SU-DHL-6 (cell line): ENCODE results near the gene MUC6.

Source experiments
- H2AFZ ChIP-seq: fragments of 200-600 bp; sonication (generic); 2 replicates; pipeline ENCODE4 v1.6.1; 2014; ENCODE audit warnings: low read depth, mild to moderate bottlenecking, moderate library complexity, mixed read lengths, antibody characterized with exemption, low read length; ENCODE audit not compliant: severe bottlenecking
- H3F3A ChIP-seq: fragments of 200-600 bp; shearing (Covaris generic); 2 replicates; pipeline ENCODE4 v1.6.0; 2016; ENCODE audit warnings: antibody characterized with exemption, mild to moderate bottlenecking; ENCODE audit not compliant: insufficient read depth
- H3K27ac ChIP-seq: fragments of 200-600 bp; sonication (generic); 2 replicates; pipeline ENCODE4 v1.5.1; 2016; ENCODE audit warnings: low read depth, mild to moderate bottlenecking, low read length, moderate library complexity, mixed read lengths
- H3K27me3 ChIP-seq: fragments of 200-600 bp; sonication (generic), shearing (Covaris generic); 2 replicates; pipeline ENCODE4 v1.6.0; 2014; ENCODE audit warnings: mild to moderate bottlenecking, low read length
- H3K36me3 ChIP-seq: fragments of 200-600 bp; sonication (generic); 2 replicates; pipeline ENCODE4 v1.6.1; 2014; ENCODE audit warnings: mild to moderate bottlenecking, low read length, mixed read lengths
- H3K4me2 ChIP-seq: fragments of 300-600, 200-600 bp; shearing (Covaris generic), sonication (generic); 2 replicates; pipeline ENCODE4 v1.6.0; 2014; ENCODE audit warnings: low read length, low read depth, mild to moderate bottlenecking; ENCODE audit not compliant: poor library complexity, severe bottlenecking
- H3K4me3 ChIP-seq: fragments of 200-600 bp; sonication (generic); 2 replicates; pipeline ENCODE4 v1.5.1; 2014; ENCODE audit warnings: antibody characterized with exemption, low read length, mild to moderate bottlenecking, mixed read lengths; ENCODE audit not compliant: insufficient read depth, poor library complexity, severe bottlenecking
- H3K79me2 ChIP-seq: fragments of 200-600 bp; sonication (generic); 2 replicates; pipeline ENCODE4 v1.6.1; 2014; ENCODE audit warnings: mild to moderate bottlenecking, low read length, moderate library complexity; ENCODE audit not compliant: insufficient read depth
- H3K9ac ChIP-seq: fragments of 200-600 bp; sonication (generic); 2 replicates; pipeline ENCODE4 v1.7.0; 2014; ENCODE audit warnings: mild to moderate bottlenecking, low read length
- H3K9me2 ChIP-seq: fragments of 200-600 bp; sonication (generic); replicated peaks from 2 replicates; pipeline ENCODE4 v1.6.1; 2014; ENCODE audit warnings: low read length; ENCODE audit not compliant: insufficient read depth
- H3K9me3 ChIP-seq: fragments of 200-600 bp; sonication (generic); 2 replicates; pipeline ENCODE4 v1.6.1; 2014; ENCODE audit warnings: low read length, mixed read lengths; ENCODE audit not compliant: insufficient read depth
- H4K20me1 ChIP-seq: fragments of 200-600 bp; sonication (generic); 2 replicates; pipeline ENCODE4 v1.6.1; 2014; ENCODE audit warnings: low read depth, mild to moderate bottlenecking, antibody characterized with exemption, low read length, moderate library complexity, mixed read lengths
- EZH2phosphoT487 ChIP-seq: fragments of 200-600 bp; sonication (generic), shearing (Covaris generic); conservative IDR thresholded peaks from 2 replicates; pipeline ENCODE4 v1.6.1; 2018; ENCODE audit warnings: mild to moderate bottlenecking, antibody characterized with exemption, low read length, moderate library complexity, mixed read lengths
- TF ChIP-seq, protein P1 (sequence below): fragments of 200-600 bp; sonication (generic); IDR thresholded peaks from one replicate; pipeline ENCODE4 v1.5.1; 2017; ENCODE audit warnings: antibody characterized with exemption, mild to moderate bottlenecking, low read length, moderate library complexity; ENCODE audit not compliant: insufficient read depth, poor library complexity, severe bottlenecking

The MUC6 gene

DNA sequence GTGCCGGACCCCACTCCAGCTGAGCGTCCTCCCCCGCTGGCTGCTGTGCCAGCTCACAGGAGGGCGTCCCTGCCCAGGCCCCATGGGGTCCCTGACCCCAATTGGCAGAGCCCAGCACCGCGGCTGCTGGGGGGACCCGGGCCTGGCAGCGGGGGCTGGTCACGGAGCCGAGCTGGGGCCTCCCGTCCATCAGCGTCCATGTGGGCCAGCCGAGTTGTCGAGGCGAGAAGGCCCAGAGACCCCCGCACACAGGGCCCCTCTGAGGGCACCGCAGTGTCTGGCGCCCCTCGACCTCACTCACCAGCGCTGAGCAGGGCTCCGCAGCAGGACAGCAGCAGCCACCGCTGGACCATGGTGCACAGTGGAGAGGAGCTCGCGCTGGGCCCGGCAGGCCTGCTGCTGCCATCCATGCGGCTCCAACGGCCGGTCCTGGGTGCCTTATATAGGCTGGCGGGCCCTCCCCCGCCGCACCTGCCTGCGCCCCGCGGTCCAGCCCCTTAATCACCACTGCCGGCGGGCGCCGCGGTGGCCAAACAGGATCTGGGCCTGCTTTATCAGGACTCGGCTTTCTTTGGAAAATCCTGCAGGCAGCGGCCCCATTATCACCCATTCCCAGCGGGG lies at the start of gene MUC6:
Gene MUC6 (minus strand): TSS at position 416 of the 621 bp plus-strand sequence. CDS start 63 bp downstream, at position 353.
- Histone ChIP-seq H3K79me2 (no peaks in the 10 kb centered on the region), H3K27me3 (no peaks in the 10 kb centered on the region)
- TF ChIP-seq, protein P1, sequence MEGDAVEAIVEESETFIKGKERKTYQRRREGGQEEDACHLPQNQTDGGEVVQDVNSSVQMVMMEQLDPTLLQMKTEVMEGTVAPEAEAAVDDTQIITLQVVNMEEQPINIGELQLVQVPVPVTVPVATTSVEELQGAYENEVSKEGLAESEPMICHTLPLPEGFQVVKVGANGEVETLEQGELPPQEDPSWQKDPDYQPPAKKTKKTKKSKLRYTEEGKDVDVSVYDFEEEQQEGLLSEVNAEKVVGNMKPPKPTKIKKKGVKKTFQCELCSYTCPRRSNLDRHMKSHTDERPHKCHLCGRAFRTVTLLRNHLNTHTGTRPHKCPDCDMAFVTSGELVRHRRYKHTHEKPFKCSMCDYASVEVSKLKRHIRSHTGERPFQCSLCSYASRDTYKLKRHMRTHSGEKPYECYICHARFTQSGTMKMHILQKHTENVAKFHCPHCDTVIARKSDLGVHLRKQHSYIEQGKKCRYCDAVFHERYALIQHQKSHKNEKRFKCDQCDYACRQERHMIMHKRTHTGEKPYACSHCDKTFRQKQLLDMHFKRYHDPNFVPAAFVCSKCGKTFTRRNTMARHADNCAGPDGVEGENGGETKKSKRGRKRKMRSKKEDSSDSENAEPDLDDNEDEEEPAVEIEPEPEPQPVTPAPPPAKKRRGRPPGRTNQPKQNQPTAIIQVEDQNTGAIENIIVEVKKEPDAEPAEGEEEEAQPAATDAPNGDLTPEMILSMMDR: no peak
- no peak for TF ChIP-seq EZH2phosphoT487

GRCh38 chr11:1085440-1086170 lies 49.1 kb upstream of the MUC6 start:
- Histone ChIP-seq H3K79me2 (no peaks in the 10 kb centered on the region), H3K9ac (no peak overlapping the region), H2AFZ (no peak overlapping the region), H3K4me2 (no peak overlapping the region), H3K9me3 (no peaks in the 10 kb centered on the region), H3K36me3 (no peaks in the 10 kb centered on the region), H3K9me2 (no peaks in the 10 kb centered on the region), H3K4me3 (no peak overlapping the region), H4K20me1 (no peaks in the 10 kb centered on the region), H3F3A (no peaks in the 10 kb centered on the region), H3K27ac (no peak overlapping the region), H3K27me3 (no peaks in the 10 kb centered on the region)
- TF ChIP-seq, protein P1: no peak
- no peak for TF ChIP-seq EZH2phosphoT487

More for the DNA sequence above, at the start of gene MUC6:
- Histone ChIP-seq H2AFZ (no peak within 1 kb of the TSS), H3K4me3 (no peak within 1 kb of the TSS), H3K9me3 (no peaks in the 10 kb centered on the region), H3F3A (no peaks in the 10 kb centered on the region), H3K9ac (no peak within 1 kb of the TSS), H3K27ac (no peak within 1 kb of the TSS), H4K20me1 (no peaks in the 10 kb centered on the region), H3K9me2 (no peaks in the 10 kb centered on the region), H3K4me2 (no peak within 1 kb of the TSS), H3K36me3 (no peaks in the 10 kb centered on the region)

DNA sequence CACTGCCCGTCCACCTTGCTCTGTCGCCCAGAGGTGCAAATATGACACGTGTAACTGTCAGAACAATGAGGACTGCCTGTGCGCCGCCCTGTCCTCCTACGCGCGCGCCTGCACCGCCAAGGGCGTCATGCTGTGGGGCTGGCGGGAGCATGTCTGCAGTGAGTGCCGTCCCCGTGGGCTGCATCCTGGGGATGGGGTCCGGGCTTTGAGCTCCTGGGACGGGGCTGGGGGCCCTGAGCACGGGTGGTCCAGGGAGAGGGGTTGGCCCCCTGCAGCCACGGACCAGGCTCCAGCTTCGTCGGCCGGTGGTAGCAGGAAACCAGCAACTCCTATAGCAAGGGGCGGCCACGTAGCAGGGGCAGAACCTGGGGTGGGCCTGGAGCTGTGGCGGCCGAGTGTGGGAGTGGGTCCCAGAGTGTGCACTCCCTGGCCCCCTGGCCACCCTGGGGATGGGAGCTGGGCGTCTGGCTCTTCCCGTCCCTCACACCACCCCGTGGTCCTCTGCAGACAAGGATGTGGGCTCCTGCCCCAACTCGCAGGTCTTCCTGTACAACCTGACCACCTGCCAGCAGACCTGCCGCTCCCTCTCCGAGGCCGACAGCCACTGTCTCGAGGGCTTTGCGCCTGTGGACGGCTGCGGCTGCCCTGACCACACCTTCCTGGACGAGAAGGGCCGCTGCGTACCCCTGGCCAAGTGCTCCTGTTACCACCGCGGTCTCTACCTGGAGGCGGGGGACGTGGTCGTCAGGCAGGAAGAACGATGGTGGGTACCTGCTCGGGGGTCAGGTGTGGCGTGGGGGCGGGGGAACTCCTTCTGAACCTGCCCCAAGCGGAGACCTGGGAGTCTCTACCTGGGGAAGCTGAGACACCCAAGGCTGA lies 48.3 kb upstream of the MUC6 start:
- no peak for TF ChIP-seq EZH2phosphoT487
- TF ChIP-seq, protein P1: no peak
- H3K9ac ChIP-seq: no peak overlapping the region
- no peaks in the 10 kb centered on the region for H4K20me1 ChIP-seq
- H3F3A ChIP-seq: no peaks in the 10 kb centered on the region
- H3K27ac ChIP-seq: no peak overlapping the region
- no peak overlapping the region for H3K4me2 ChIP-seq
- no peaks in the 10 kb centered on the region for H3K9me2 ChIP-seq
- H3K27me3 ChIP-seq: no peaks in the 10 kb centered on the region
- no peaks in the 10 kb centered on the region for H3K36me3 ChIP-seq
- no peak overlapping the region for H3K4me3 ChIP-seq
- no peaks in the 10 kb centered on the region for H3K79me2 ChIP-seq
- no peak overlapping the region for H2AFZ ChIP-seq
- no peaks in the 10 kb centered on the region for H3K9me3 ChIP-seq
